Loucy (cell line): ENCODE measurements around the gene L3MBTL4.

Experiments used
- CTCF ChIP-seq: fragments of 200-600 bp; sonication (generic); conservative IDR thresholded peaks from 2 replicates; pipeline ENCODE4 v1.5.1; 2014; ENCODE audit warnings: mild to moderate bottlenecking, antibody characterized with exemption, low read length
- EZH2phosphoT487 ChIP-seq: fragments of 200-600 bp; IDR thresholded peaks from 2 replicates; pipeline ENCODE4 v1.6.1; 2018; ENCODE audit warnings: antibody characterized with exemption, mild to moderate bottlenecking, moderate library complexity, borderline replicate concordance

- TF ChIP-seq CTCF: no peak
- TF ChIP-seq EZH2phosphoT487: no peak
These were observed 450.6 kb downstream of the L3MBTL4 start for GRCh38 chr18:5964108-5964507.
